ENCODE data around the gene AGAP3.

GRCh38 chr7:151124899-151125399 is 38.7 kb downstream of the AGAP3 start:
- no peak for TF ChIP-seq CTCF (conservative IDR thresholded peaks at IDR 0.05 in 1 of 2, IDR thresholded peaks at IDR 0.05 in 1 of 2; ENCODE audit: extremely low read depth in 1 of 2, insufficient read depth in 1 of 2, low read depth in 1 of 2, low read length in 2 of 2)
- no peak for TF ChIP-seq EZH2 (IDR thresholded peaks at IDR 0.05; ENCODE audit: borderline replicate concordance, low read length)
